SK-N-SH (cell line): ENCODE measurements around the gene DGUOK.

Experiments
- CTCF ChIP-seq: fragments of 200-600 bp; sonication (generic); IDR thresholded peaks from 2 replicates; pipeline ENCODE4 v1.6.1; 2017; ENCODE audit warnings: antibody characterized with exemption, mild to moderate bottlenecking, moderate library complexity
- ELF1 ChIP-seq: IDR thresholded peaks from 2 replicates; pipeline ENCODE4 v1.4.0; 2012
- EP300 ChIP-seq, 2 experiments: IDR thresholded peaks; 2 replicates each; pipeline versions ENCODE4 v1.4.0 to v1.6.1; 2012; ENCODE audit warnings: borderline replicate concordance in 1 of 2, low read depth in 1 of 2, low read length in 1 of 2
- JUND ChIP-seq: IDR thresholded peaks from 2 replicates; pipeline ENCODE4 v1.4.0; 2012
- MAX ChIP-seq: IDR thresholded peaks from 2 replicates; pipeline ENCODE4 v1.4.0; 2012; ENCODE audit warnings: low read depth
- MEF2A ChIP-seq: IDR thresholded peaks from 2 replicates; pipeline ENCODE4 v1.4.0; 2012; ENCODE audit warnings: low read depth, borderline replicate concordance
- NFIC ChIP-seq: IDR thresholded peaks from 2 replicates; pipeline ENCODE4 v1.4.0; 2012; ENCODE audit warnings: borderline replicate concordance
- POLR2AphosphoS5 ChIP-seq: IDR thresholded peaks from 2 replicates; pipeline ENCODE4 v1.6.1; 2012; ENCODE audit warnings: low read depth, low read length
- REST ChIP-seq: IDR thresholded peaks from 2 replicates; pipeline ENCODE4 v1.6.1; 2012; ENCODE audit warnings: mild to moderate bottlenecking, low read depth, low read length, moderate library complexity
- RFX5 ChIP-seq: IDR thresholded peaks from 2 replicates; pipeline ENCODE4 v1.6.1; 2012; ENCODE audit warnings: mild to moderate bottlenecking, improper control_type of control experiment, low read length
- TAF1 ChIP-seq: IDR thresholded peaks from 2 replicates; pipeline ENCODE4 v1.6.1; 2012; ENCODE audit warnings: low read depth, mild to moderate bottlenecking, low read length, moderate library complexity, borderline replicate concordance
- TCF12 ChIP-seq: IDR thresholded peaks from 2 replicates; pipeline ENCODE4 v1.4.0; 2012
- USF1 ChIP-seq: IDR thresholded peaks from 2 replicates; pipeline ENCODE4 v1.4.0; 2012; ENCODE audit warnings: low read depth, borderline replicate concordance
- USF2 ChIP-seq: fragments of 150-350 bp; IDR thresholded peaks from 2 replicates; pipeline ENCODE4 v1.6.1; 2017; ENCODE audit warnings: antibody characterized with exemption, low read length, low read depth, borderline replicate concordance

GRCh38 chr2:73889206-73889605 lies 37.5 kb upstream of the DGUOK start:
- TF ChIP-seq CTCF (no peak), USF1 (no peak), USF2 (no peak), MEF2A (no peak), TCF12 (no peak), POLR2AphosphoS5 (no peak), JUND (no peak), ELF1 (no peak), RFX5 (no peak), MAX (no peak), TAF1 (no peak), EP300 (IDR thresholded peaks at IDR 0.05; ENCODE audit: borderline replicate concordance in 1 of 2, low read depth in 1 of 2, low read length in 1 of 2) (no peak), REST (no peak), NFIC (no peak)
